Activated effector memory CD4-positive, alpha-beta T cell treated with anti-CD3 and anti-CD28 coated beads, Interleukin-2, amount 50 U/mL, for 16 hours (primary cell): Measurements from ENCODE around the gene CEP164.
"Not testable (repeated sequence)": the region's sequence is repeated elsewhere in the genome, so short reads cannot be mapped to it uniquely, and the experiment has no call there.

Experiments used
- DNase-seq: peaks from one replicate; pipeline ENCODE4 v3.0.0-alpha.2; 2020

The CEP164 gene

GRCh38 chr11:117369534-117369933 lies 41.9 kb downstream of the CEP164 start:
- no peak for DNase-seq

GRCh38 chr11:117371453-117371852 lies 43.8 kb downstream of the CEP164 start:
- no peak for DNase-seq

GRCh38 chr11:117374316-117375055 lies 46.8 kb downstream of the CEP164 start:
- DNase-seq: no peak

GRCh38 chr11:117375960-117376359 lies 48.3 kb downstream of the CEP164 start:
- DNase-seq: no peak

- DNase-seq: no peak
Observed at GRCh38 chr11:117376517-117376916, 48.9 kb downstream of the CEP164 start.

GRCh38 chr11:117378976-117379865 lies 51.6 kb downstream of the CEP164 start:
- DNase-seq: no peak

GRCh38 chr11:117380676-117381075 lies 53.0 kb downstream of the CEP164 start:
- DNase-seq: no peak

GRCh38 chr11:117381481-117382387 lies 54.1 kb downstream of the CEP164 start:
- no peak for DNase-seq

GRCh38 chr11:117382746-117383145 lies 55.1 kb downstream of the CEP164 start:
- DNase-seq: no peak

GRCh38 chr11:117384045-117384444 lies 56.4 kb downstream of the CEP164 start:
- no peak for DNase-seq

GRCh38 chr11:117385471-117385870 lies 57.8 kb downstream of the CEP164 start:
- DNase-seq: no peak

- no peak for DNase-seq
Observed at GRCh38 chr11:117385906-117386305, 58.3 kb downstream of the CEP164 start.

GRCh38 chr11:117387992-117388755 lies 60.5 kb downstream of the CEP164 start:
- no peak for DNase-seq

- DNase-seq: no peak
Observed at GRCh38 chr11:117390743-117391142, 63.1 kb downstream of the CEP164 start.

- no peak for DNase-seq
Observed at GRCh38 chr11:117391181-117391580, 63.5 kb downstream of the CEP164 start.

GRCh38 chr11:117392001-117392690 lies 64.5 kb downstream of the CEP164 start:
- no peak for DNase-seq

- DNase-seq: no peak
Observed at GRCh38 chr11:117392979-117393378, 65.3 kb downstream of the CEP164 start.

GRCh38 chr11:117394221-117394925 lies 66.7 kb downstream of the CEP164 start:
- DNase-seq: no peak

- DNase-seq: no peak
Observed at GRCh38 chr11:117395476-117395875, 67.8 kb downstream of the CEP164 start.

- no peak for DNase-seq
Observed at GRCh38 chr11:117396970-117397369, 69.3 kb downstream of the CEP164 start.

- DNase-seq: not testable (repeated sequence)
Observed at GRCh38 chr11:117398618-117399017, 71.0 kb downstream of the CEP164 start.
